HepG2 (cell line): ENCODE measurements around the gene EFNA3. TPM values are rescaled to one million over a fixed set of nuclear protein-coding genes. Genes with fewer than 3 reads are reported as not detected.
A peak's percentile ranks its signal among the peaks of the same experiment; 100 is the strongest.

ENCODE experiments used
- FIP1L1 ChIP-seq: fragments of 200-400 bp; formaldehyde crosslinking; IDR thresholded peaks from 2 replicates; pipeline ENCODE4 v1.6.1; 2018; ENCODE audit warnings: low read depth, mild to moderate bottlenecking, low read length, moderate library complexity, borderline replicate concordance; ENCODE audit not compliant: insufficient read depth
- GLI4 ChIP-seq: sonication (generic); formaldehyde crosslinking; IDR thresholded peaks from 2 replicates; pipeline ENCODE4 v1.5.1; 2020; ENCODE audit warnings: missing genetic modification reagents, mild to moderate bottlenecking, moderate library complexity, borderline replicate concordance
- GMEB1 ChIP-seq: sonication (generic); formaldehyde crosslinking; IDR thresholded peaks from 2 replicates; pipeline ENCODE4 v1.5.1; 2020; ENCODE audit warnings: missing genetic modification reagents, mild to moderate bottlenecking, borderline replicate concordance
- HDAC1 ChIP-seq: sonication (generic); formaldehyde crosslinking; IDR thresholded peaks from 2 replicates; pipeline ENCODE4 v1.5.1; 2020; ENCODE audit warnings: mild to moderate bottlenecking, missing genetic modification reagents
- IRX3 ChIP-seq: sonication (generic); formaldehyde crosslinking; IDR thresholded peaks from 2 replicates; pipeline ENCODE4 v1.8.1; 2023; ENCODE audit warnings: mild to moderate bottlenecking, low read depth, missing genetic modification reagents, borderline replicate concordance
- MAZ ChIP-seq, 2 experiments: sonication (generic) in 1 of 2; formaldehyde crosslinking in 1 of 2; IDR thresholded peaks; 2 replicates each; pipeline versions ENCODE4 v1.5.0 to v1.6.1; 2012 to 2020; ENCODE audit warnings: low read depth in 2 of 2, mild to moderate bottlenecking in 2 of 2, borderline replicate concordance in 1 of 2, improper control_type of control experiment in 1 of 2, low read length in 1 of 2, missing genetic modification reagents in 1 of 2, moderate library complexity in 1 of 2
- MNT ChIP-seq: fragments of 450-650 bp; IDR thresholded peaks from 2 replicates; pipeline ENCODE4 v1.6.1; 2016
- NFIC ChIP-seq: IDR thresholded peaks from 2 replicates; pipeline ENCODE4 v1.6.1; 2012; ENCODE audit warnings: mild to moderate bottlenecking, low read length, inconsistent platforms
- NFKBIZ ChIP-seq: IDR thresholded peaks from 2 replicates; pipeline ENCODE4 v1.6.1; 2018; ENCODE audit warnings: missing genetic modification reagents, missing compliant biosample characterization
- NR2F6 ChIP-seq, 2 experiments: IDR thresholded peaks; 2 replicates each; pipeline ENCODE4 v1.6.1; 2016; ENCODE audit warnings: antibody characterized with exemption in 1 of 2, mild to moderate bottlenecking in 1 of 2
- PTBP1 ChIP-seq: fragments of 200-400 bp; formaldehyde crosslinking; IDR thresholded peaks from 2 replicates; pipeline ENCODE4 v1.6.1; 2018; ENCODE audit warnings: low read length, low read depth; ENCODE audit not compliant: poor library complexity, severe bottlenecking
- RBM22 ChIP-seq: fragments of 200-400 bp; formaldehyde crosslinking; optimal IDR thresholded peaks from 2 replicates; pipeline ENCODE3; 2017; ENCODE audit warnings: mild to moderate bottlenecking, low read length, moderate library complexity
- RFX3 ChIP-seq: IDR thresholded peaks from 2 replicates; pipeline ENCODE4 v1.6.1; 2016; ENCODE audit warnings: missing biosample characterization, missing genetic modification reagents
- SETDB1 ChIP-seq: sonication (generic); formaldehyde crosslinking; IDR thresholded peaks from 2 replicates; pipeline ENCODE4 v1.5.1; 2020; ENCODE audit warnings: missing genetic modification reagents, mild to moderate bottlenecking, borderline replicate concordance
- SRSF4 ChIP-seq: fragments of 200-400 bp; formaldehyde crosslinking; IDR thresholded peaks from one replicate; pipeline ENCODE4 v1.6.1; 2018; ENCODE audit warnings: mild to moderate bottlenecking, low read depth, low read length, moderate library complexity; ENCODE audit not compliant: poor library complexity, severe bottlenecking
- SRSF9 ChIP-seq: fragments of 200-400 bp; formaldehyde crosslinking; IDR thresholded peaks from 2 replicates; pipeline ENCODE4 v1.6.1; 2018; ENCODE audit warnings: borderline replicate concordance, mild to moderate bottlenecking, low read depth, low read length; ENCODE audit not compliant: insufficient read depth, poor library complexity, severe bottlenecking
- TFDP1 ChIP-seq: IDR thresholded peaks from 2 replicates; pipeline ENCODE4 v1.6.1; 2016; ENCODE audit warnings: missing compliant biosample characterization, missing genetic modification reagents, borderline replicate concordance
- ZC3H13 ChIP-seq: sonication (generic); formaldehyde crosslinking; IDR thresholded peaks from 2 replicates; pipeline ENCODE4 v1.8.1; 2023; ENCODE audit warnings: mild to moderate bottlenecking, missing genetic modification reagents, moderate library complexity
- ZKSCAN8 ChIP-seq: IDR thresholded peaks from 2 replicates; pipeline ENCODE4 v1.6.1; 2016; ENCODE audit warnings: borderline replicate concordance, missing genetic modification reagents, missing compliant biosample characterization
- ZNF354B ChIP-seq: sonication (generic); formaldehyde crosslinking; IDR thresholded peaks from 2 replicates; pipeline ENCODE4 v1.8.0; 2022; ENCODE audit warnings: mild to moderate bottlenecking, missing genetic modification reagents
- ZNF546 ChIP-seq: sonication (generic); formaldehyde crosslinking; conservative IDR thresholded peaks from 2 replicates; pipeline ENCODE4 v1.8.1; 2023; ENCODE audit warnings: mild to moderate bottlenecking, missing genetic modification reagents
- ZNF737 ChIP-seq: sonication (generic); formaldehyde crosslinking; IDR thresholded peaks from 2 replicates; pipeline ENCODE4 v1.5.0; 2020; ENCODE audit warnings: missing genetic modification reagents, mild to moderate bottlenecking, borderline replicate concordance
- polyA plus RNA-seq, 8 experiments: library from polyadenylated mRNA; depleted of rRNA in 3 of 8; stranded (reverse) in 7 of 8; unstranded in 1 of 8; fragments of >200 nt; fragmentation: Illumina TruSeq in 4 of 8; extraction: Trizol in 4 of 8; gene quantifications; 2 replicates each; pipeline versions ENCODE4 v1.2.1 to v1.2.3, GENCODE V29; 2011 to 2016; ENCODE audit warnings: low read depth in 4 of 8, missing spikeins in 1 of 8, mixed read lengths in 1 of 8; ENCODE audit not compliant: insufficient read depth in 1 of 8
- total RNA-seq, 5 experiments: library from RNA; depleted of rRNA; stranded (reverse); fragments of >200 nt; fragmentation: Illumina TruSeq; extraction: Trizol; gene quantifications; 2 replicates each; pipeline ENCODE4 v1.2.3, GENCODE V29; 2016; ENCODE audit warnings: low read depth in 1 of 5
- TF ChIP-seq, protein P1 (sequence below): IDR thresholded peaks from 2 replicates; pipeline ENCODE4 v1.6.1; 2012; ENCODE audit warnings: low read depth, low read length, improper control_type of control experiment

The EFNA3 gene
- total and polyA plus RNA-seq, 2 of the 13 experiments (the other 11 are each of a cell fraction or from before 2014, with no cell fraction given) = 1.0 to 5.7 TPM

- TF ChIP-seq TFDP1 (CRISPR knock-in tag) (no peak), SETDB1 (CRISPR knock-in tag) (no peak), MAZ (IDR thresholded peaks at IDR 0.05; ENCODE audit: borderline replicate concordance, low read depth, low read length) (peak; percentile 89), MAZ (CRISPR knock-in tag; IDR thresholded peaks at IDR 0.05; ENCODE audit: low read depth) (no peak; the same call in 1 of the 2 replicates), HDAC1 (no peak), NR2F6 (IDR thresholded peaks at IDR 0.05) (no peak), NR2F6 (CRISPR knock-in tag; IDR thresholded peaks at IDR 0.05) (no peak), FIP1L1 (0 out of 2 replicates have a peak, but pooled peaks have one; percentile 31), GMEB1 (CRISPR knock-in tag) (no peak), RBM22 (peak; percentile 72), GLI4 (CRISPR knock-in tag) (no peak), ZC3H13 (CRISPR knock-in tag) (no peak; the same call in 1 of the 2 replicates), ZNF737 (CRISPR knock-in tag) (no peak), MNT (no peak), IRX3 (0 out of 2 replicates have a peak, but pooled peaks have one; percentile 52), PTBP1 (peak; percentile 52), ZKSCAN8 (CRISPR knock-in tag) (no peak), ZNF354B (CRISPR knock-in tag) (peak; percentile 66; the same call in 1 of the 2 replicates), ZNF546 (CRISPR knock-in tag) (no peak), NFKBIZ (CRISPR knock-in tag) (no peak), SRSF9 (no peak), RFX3 (CRISPR knock-in tag) (no peak), SRSF4 (no peak), NFIC (no peak)
- TF ChIP-seq, protein P1, sequence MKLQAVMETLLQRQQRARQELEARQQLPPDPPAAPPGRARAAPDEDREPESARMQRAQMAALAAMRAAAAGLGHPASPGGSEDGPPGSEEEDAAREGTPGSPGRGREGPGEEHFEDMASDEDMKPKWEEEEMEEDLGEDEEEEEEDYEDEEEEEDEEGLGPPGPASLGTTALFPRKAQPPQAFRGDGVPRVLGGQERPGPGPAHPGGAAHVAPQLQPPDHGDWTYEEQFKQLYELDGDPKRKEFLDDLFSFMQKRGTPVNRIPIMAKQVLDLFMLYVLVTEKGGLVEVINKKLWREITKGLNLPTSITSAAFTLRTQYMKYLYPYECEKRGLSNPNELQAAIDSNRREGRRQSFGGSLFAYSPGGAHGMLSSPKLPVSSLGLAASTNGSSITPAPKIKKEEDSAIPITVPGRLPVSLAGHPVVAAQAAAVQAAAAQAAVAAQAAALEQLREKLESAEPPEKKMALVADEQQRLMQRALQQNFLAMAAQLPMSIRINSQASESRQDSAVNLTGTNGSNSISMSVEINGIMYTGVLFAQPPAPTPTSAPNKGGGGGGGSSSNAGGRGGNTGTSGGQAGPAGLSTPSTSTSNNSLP = no peak
These were observed 48.0 kb downstream of the EFNA3 start (continued) for GRCh38 chr1:155126556-155127104.
